Keratinocyte (primary cell): ENCODE data around the gene ACP1. TPM values are rescaled to one million over a fixed set of nuclear protein-coding genes. Genes with fewer than 3 reads are reported as not detected.

Experiments used
- DNase-seq: peaks from one replicate; pipeline ENCODE4 v3.0.0-alpha.2; 2011; ENCODE audit warnings: low read depth, missing footprints, low spot score
- FAIRE-seq: peaks from 2 replicates; lab custom pipeline; 2011; peaks lifted over from hg19 to GRCh38; lab: Jason Lieb, UNC
- H2AFZ ChIP-seq: 2 replicates; pipeline ENCODE4 v1.6.0; 2012; ENCODE audit warnings: low read length, control low read depth, inconsistent platforms; ENCODE audit not compliant: control insufficient read depth
- H3K27ac ChIP-seq: 2 replicates; pipeline ENCODE4 v1.5.1; 2011; ENCODE audit warnings: low read length; ENCODE audit not compliant: control insufficient read depth, insufficient read depth
- H3K27me3 ChIP-seq: 3 replicates; pipeline ENCODE4 v1.6.0; 2011; ENCODE audit warnings: low read length; ENCODE audit not compliant: control insufficient read depth, insufficient read depth; ENCODE audit errors: extremely low read depth
- H3K36me3 ChIP-seq, 2 experiments: 2 replicates in 1 of 2; 3 replicates in 1 of 2; pipeline ENCODE4 v1.5.1; 2011; ENCODE audit warnings: low read length in 2 of 2, mild to moderate bottlenecking in 1 of 2; ENCODE audit not compliant: control insufficient read depth in 2 of 2, insufficient read depth in 2 of 2; ENCODE audit errors: extremely low read depth in 1 of 2
- H3K4me1 ChIP-seq: 3 replicates; pipeline ENCODE4 v1.5.1; 2011; ENCODE audit warnings: low read length; ENCODE audit not compliant: control insufficient read depth, insufficient read depth; ENCODE audit errors: extremely low read depth
- H3K4me2 ChIP-seq: 3 replicates; pipeline ENCODE4 v1.6.0; 2011; ENCODE audit warnings: low read depth, low read length; ENCODE audit not compliant: control insufficient read depth, insufficient read depth; ENCODE audit errors: extremely low read depth
- H3K4me3 ChIP-seq, 3 experiments: fragments of 200-600 bp in 1 of 3; sonication (generic) in 1 of 3; 2 replicates in 2 of 3; 3 replicates in 1 of 3; pipeline ENCODE4 v1.5.1; 2011 to 2016; ENCODE audit warnings: low read length in 3 of 3, mild to moderate bottlenecking in 3 of 3, control low read depth in 2 of 3, inconsistent platforms in 1 of 3, low read depth in 1 of 3, mixed read lengths in 1 of 3, mixed run types in 1 of 3, moderate library complexity in 1 of 3; ENCODE audit not compliant: control insufficient read depth in 2 of 3, insufficient read depth in 2 of 3; ENCODE audit errors: extremely low read depth in 1 of 3
- H3K79me2 ChIP-seq: 2 replicates; pipeline ENCODE4 v1.6.0; 2012; ENCODE audit warnings: low read length; ENCODE audit not compliant: control insufficient read depth, insufficient read depth
- H3K9ac ChIP-seq: 3 replicates; pipeline ENCODE4 v1.6.0; 2011; ENCODE audit warnings: low read length; ENCODE audit not compliant: control insufficient read depth, insufficient read depth; ENCODE audit errors: extremely low read depth
- H3K9me1 ChIP-seq: 3 replicates; pipeline ENCODE4 v1.6.0; 2011; ENCODE audit warnings: low read length; ENCODE audit not compliant: control insufficient read depth, insufficient read depth; ENCODE audit errors: extremely low read depth
- H3K9me3 ChIP-seq: 2 replicates; pipeline ENCODE4 v1.5.1; 2012; ENCODE audit warnings: low read depth, low read length; ENCODE audit not compliant: control insufficient read depth
- H4K20me1 ChIP-seq: 3 replicates; pipeline ENCODE4 v1.6.0; 2011; ENCODE audit warnings: low read length; ENCODE audit not compliant: control insufficient read depth, insufficient read depth; ENCODE audit errors: extremely low read depth
- EZH2 ChIP-seq: IDR thresholded peaks from one replicate; pipeline ENCODE4 v1.6.1; 2012; ENCODE audit warnings: inconsistent platforms, mild to moderate bottlenecking, low read length, moderate library complexity
- dilution Hi-C: fragments of 300-500 bp; cut with MboI; formaldehyde crosslinking; loops from one replicate; pipeline ENCODE4 v1.7.0; 2020; ENCODE audit warnings: low sequenced_read_pairs; ENCODE audit not compliant: extremely low pct_ligation_motif_present
- polyA plus RNA-seq, 5 experiments: library from polyadenylated mRNA; depleted of rRNA in 3 of 5; stranded (reverse) in 3 of 5; stranded (forward) in 1 of 5; unstranded in 1 of 5; fragments of >200 nt; gene quantifications; 1 replicate in 1 of 5; 2 replicates in 3 of 5; 3 replicates in 1 of 5; pipeline versions ENCODE4 v1.2.1 to v1.2.3, GENCODE V29; 2011 to 2012; ENCODE audit warnings: missing spikeins in 2 of 5, low read depth in 1 of 5, low replicate concordance in 1 of 5
- TF ChIP-seq, protein P1 (sequence below), 3 experiments: IDR thresholded peaks in 1 of 3; conservative IDR thresholded peaks in 1 of 3; optimal IDR thresholded peaks in 1 of 3; 2 replicates in 2 of 3; 3 replicates in 1 of 3; pipeline versions ENCODE3 to v1.5.1; 2011; ENCODE audit warnings: low read length in 3 of 3, mild to moderate bottlenecking in 3 of 3, moderate library complexity in 2 of 3, control low read depth in 1 of 3, inconsistent platforms in 1 of 3; ENCODE audit not compliant: insufficient read depth in 2 of 3; ENCODE audit errors: extremely low read depth in 1 of 3

ACP1 gene
- polyA plus RNA-seq, 1 donor (not counting 4 experiments of a cell fraction or from before 2014, with no cell fraction given) = 123 TPM

DNA sequence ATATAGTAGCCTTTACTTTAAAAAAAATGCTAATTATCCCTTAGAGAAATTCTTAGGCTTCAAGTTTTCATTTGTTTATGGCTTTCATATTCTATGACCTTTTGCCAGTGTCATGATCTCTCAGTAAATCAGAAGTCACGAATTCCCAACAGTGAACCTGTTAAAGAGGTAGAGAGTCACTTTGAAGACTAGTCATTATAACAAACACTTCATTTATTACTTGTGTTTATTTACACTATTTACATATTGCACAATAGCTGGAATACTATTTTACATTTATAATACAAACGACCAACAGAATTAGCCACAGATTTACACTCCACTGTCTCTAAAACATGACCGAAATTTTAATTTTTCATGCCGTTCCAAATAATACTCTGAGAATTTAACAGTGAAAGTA, 14.6 kb downstream of the ACP1 start:
- no peak overlapping the region for H3K27ac ChIP-seq
- DNase-seq (no peak), FAIRE-seq (no peak)
- no peak overlapping the region for H2AFZ ChIP-seq
- no peak overlapping the region for H3K4me2 ChIP-seq
- H3K9me1 ChIP-seq = no peaks in the 10 kb centered on the region
- H3K4me1 ChIP-seq = no peaks in the 10 kb centered on the region
- H3K4me3 ChIP-seq = no peak overlapping the region
- H4K20me1 ChIP-seq = peaks cover 2% of the 10 kb centered on the region
- H3K79me2 ChIP-seq = peaks cover 24% of the 10 kb centered on the region
- dilution Hi-C loops = no loop called here
- no peaks in the 10 kb centered on the region for H3K9me3 ChIP-seq
- no peaks in the 10 kb centered on the region for H3K27me3 ChIP-seq
- H3K9ac ChIP-seq = no peak overlapping the region
- peaks cover 14 to 21% of the 10 kb centered on the region in 2 experiments for H3K36me3 ChIP-seq
- TF ChIP-seq, protein P1, sequence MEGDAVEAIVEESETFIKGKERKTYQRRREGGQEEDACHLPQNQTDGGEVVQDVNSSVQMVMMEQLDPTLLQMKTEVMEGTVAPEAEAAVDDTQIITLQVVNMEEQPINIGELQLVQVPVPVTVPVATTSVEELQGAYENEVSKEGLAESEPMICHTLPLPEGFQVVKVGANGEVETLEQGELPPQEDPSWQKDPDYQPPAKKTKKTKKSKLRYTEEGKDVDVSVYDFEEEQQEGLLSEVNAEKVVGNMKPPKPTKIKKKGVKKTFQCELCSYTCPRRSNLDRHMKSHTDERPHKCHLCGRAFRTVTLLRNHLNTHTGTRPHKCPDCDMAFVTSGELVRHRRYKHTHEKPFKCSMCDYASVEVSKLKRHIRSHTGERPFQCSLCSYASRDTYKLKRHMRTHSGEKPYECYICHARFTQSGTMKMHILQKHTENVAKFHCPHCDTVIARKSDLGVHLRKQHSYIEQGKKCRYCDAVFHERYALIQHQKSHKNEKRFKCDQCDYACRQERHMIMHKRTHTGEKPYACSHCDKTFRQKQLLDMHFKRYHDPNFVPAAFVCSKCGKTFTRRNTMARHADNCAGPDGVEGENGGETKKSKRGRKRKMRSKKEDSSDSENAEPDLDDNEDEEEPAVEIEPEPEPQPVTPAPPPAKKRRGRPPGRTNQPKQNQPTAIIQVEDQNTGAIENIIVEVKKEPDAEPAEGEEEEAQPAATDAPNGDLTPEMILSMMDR (optimal IDR thresholded peaks at IDR 0.05 in 1 of 3, IDR thresholded peaks at IDR 0.05 in 1 of 3, conservative IDR thresholded peaks at IDR 0.05 in 1 of 3; ENCODE audit: extremely low read depth in 1 of 3, insufficient read depth in 2 of 3, low read length in 3 of 3) = no peak
- TF ChIP-seq EZH2 = no peak

- TF ChIP-seq, protein P1 (optimal IDR thresholded peaks at IDR 0.05 in 1 of 3, IDR thresholded peaks at IDR 0.05 in 1 of 3, conservative IDR thresholded peaks at IDR 0.05 in 1 of 3; ENCODE audit: extremely low read depth in 1 of 3, insufficient read depth in 2 of 3, low read length in 3 of 3) = no peak
- TF ChIP-seq EZH2 = no peak
- no peak for FAIRE-seq
- no peaks in the 10 kb centered on the region for H3K9me1 ChIP-seq
Measured at GRCh38 chr2:279956-280649, 15.4 kb downstream of the ACP1 start.

More at GRCh38 chr2:279956-280649, 15.4 kb downstream of the ACP1 start:
- no peak for DNase-seq
- H3K36me3 ChIP-seq = peaks cover 14 to 21% of the 10 kb centered on the region in 2 experiments
- H3K4me1 ChIP-seq = no peaks in the 10 kb centered on the region
- H3K79me2 ChIP-seq = peaks cover 18% of the 10 kb centered on the region
- H3K4me3 ChIP-seq = no peak overlapping the region
- H4K20me1 ChIP-seq = peaks cover 2% of the 10 kb centered on the region
- H3K9ac ChIP-seq = no peak overlapping the region
- H3K27me3 ChIP-seq = no peaks in the 10 kb centered on the region
- H3K27ac ChIP-seq = no peak overlapping the region
- dilution Hi-C loops = no loop called here
- no peaks in the 10 kb centered on the region for H3K9me3 ChIP-seq
- no peak overlapping the region for H3K4me2 ChIP-seq
- no peak overlapping the region for H2AFZ ChIP-seq
